ENCODE measurements around the gene CCDC150.
"Not testable (repeated sequence)": the region's sequence is repeated elsewhere in the genome, so short reads cannot be mapped to it uniquely, and the experiment has no call there.

CCDC150 gene

GRCh38 chr2:196635156-196635555 lies 4.4 kb upstream of the CCDC150 start:
- peak; percentile 72 for DNase-seq (ENCODE audit: low read depth)

GRCh38 chr2:196638765-196639164 lies 750 bp upstream of the CCDC150 start:
- DNase-seq (ENCODE audit: low read depth) = no peak

GRCh38 chr2:196640031-196640548 lies 575 bp downstream of the CCDC150 start:
- DNase-seq (ENCODE audit: low read depth) = no peak

- DNase-seq (ENCODE audit: low read depth) = no peak
These were observed 9.7 kb downstream of the CCDC150 start for GRCh38 chr2:196649202-196649601.

GRCh38 chr2:196651387-196652094 lies 12.0 kb downstream of the CCDC150 start:
- no peak for DNase-seq (ENCODE audit: low read depth)

GRCh38 chr2:196652869-196653268 lies 13.4 kb downstream of the CCDC150 start:
- DNase-seq (ENCODE audit: low read depth) = no peak

- no peak for DNase-seq (ENCODE audit: low read depth)
These were observed 14.3 kb downstream of the CCDC150 start for GRCh38 chr2:196653843-196654242.

- no peak for DNase-seq (ENCODE audit: low read depth)
These were observed 16.2 kb downstream of the CCDC150 start for GRCh38 chr2:196655761-196656160.

- no peak for DNase-seq (ENCODE audit: low read depth)
These were observed 17.8 kb downstream of the CCDC150 start for GRCh38 chr2:196657333-196657732.

- no peak for DNase-seq (ENCODE audit: low read depth)
These were observed 20.3 kb downstream of the CCDC150 start for GRCh38 chr2:196659844-196660243.

- peak; percentile 90 for DNase-seq (ENCODE audit: low read depth)
These were observed 20.7 kb downstream of the CCDC150 start for GRCh38 chr2:196660244-196660643.

- no peak for DNase-seq (ENCODE audit: low read depth)
These were observed 30.8 kb downstream of the CCDC150 start for GRCh38 chr2:196670342-196670741.

GRCh38 chr2:196675963-196676362 lies 36.4 kb downstream of the CCDC150 start:
- DNase-seq (ENCODE audit: low read depth) = no peak

GRCh38 chr2:196677404-196677803 lies 37.9 kb downstream of the CCDC150 start:
- peak; percentile 38 for DNase-seq (ENCODE audit: low read depth)

GRCh38 chr2:196679368-196679767 lies 39.9 kb downstream of the CCDC150 start:
- DNase-seq (ENCODE audit: low read depth) = no peak

- no peak for DNase-seq (ENCODE audit: low read depth)
These were observed 42.0 kb downstream of the CCDC150 start for GRCh38 chr2:196681510-196681909.

- no peak for DNase-seq (ENCODE audit: low read depth)
These were observed 46.3 kb downstream of the CCDC150 start for GRCh38 chr2:196685792-196686191.

GRCh38 chr2:196686737-196687136 lies 47.2 kb downstream of the CCDC150 start:
- not testable (repeated sequence) for DNase-seq (ENCODE audit: low read depth)

GRCh38 chr2:196696423-196697079 lies 57.0 kb downstream of the CCDC150 start:
- peak; percentile 64 for DNase-seq (ENCODE audit: low read depth)

- no peak for DNase-seq (ENCODE audit: low read depth)
These were observed 58.3 kb downstream of the CCDC150 start for GRCh38 chr2:196697825-196698224.

GRCh38 chr2:196702641-196703040 lies 63.1 kb downstream of the CCDC150 start:
- DNase-seq (ENCODE audit: low read depth) = peak; percentile 55

- peak; percentile 58 for DNase-seq (ENCODE audit: low read depth)
These were observed 64.2 kb downstream of the CCDC150 start for GRCh38 chr2:196703695-196704094.

GRCh38 chr2:196710056-196710455 lies 70.5 kb downstream of the CCDC150 start:
- DNase-seq (ENCODE audit: low read depth) = not testable (repeated sequence)
